HS-5 (cell line): Measurements from ENCODE around the gene PLXNA1.

ENCODE experiments used
- DNase-seq: peaks from one replicate; pipeline ENCODE4 v3.0.0-alpha.2; 2012; ENCODE audit warnings: low read depth

PLXNA1 gene

GRCh38 chr3:126967386-126967785, 15.5 kb upstream of the PLXNA1 start:
- DNase-seq = no peak

GRCh38 chr3:126968391-126969390, 14.2 kb upstream of the PLXNA1 start:
- no peak for DNase-seq

- no peak for DNase-seq
These were observed 13.3 kb upstream of the PLXNA1 start for GRCh38 chr3:126969586-126969985.

GRCh38 chr3:126970101-126970500, 12.8 kb upstream of the PLXNA1 start:
- no peak for DNase-seq

GRCh38 chr3:126970921-126971320, 12.0 kb upstream of the PLXNA1 start:
- DNase-seq = no peak

- no peak for DNase-seq
These were observed 11.0 kb upstream of the PLXNA1 start for GRCh38 chr3:126971891-126972351.

- DNase-seq = no peak
These were observed 10.0 kb upstream of the PLXNA1 start for GRCh38 chr3:126972866-126973265.

- DNase-seq = no peak
These were observed 9.1 kb upstream of the PLXNA1 start for GRCh38 chr3:126973814-126974213.

GRCh38 chr3:126974756-126975155, 8.2 kb upstream of the PLXNA1 start:
- DNase-seq = no peak

GRCh38 chr3:126976906-126977305, 6.0 kb upstream of the PLXNA1 start:
- DNase-seq = no peak

GRCh38 chr3:126977821-126978220, 5.1 kb upstream of the PLXNA1 start:
- no peak for DNase-seq

GRCh38 chr3:126978291-126978690, 4.6 kb upstream of the PLXNA1 start:
- DNase-seq = no peak

- no peak for DNase-seq
These were observed 3.8 kb upstream of the PLXNA1 start for GRCh38 chr3:126979046-126979628.

GRCh38 chr3:126980266-126980811, 2.6 kb upstream of the PLXNA1 start:
- no peak for DNase-seq

GRCh38 chr3:126982126-126982470, 817 bp upstream of the PLXNA1 start:
- DNase-seq = no peak

GRCh38 chr3:126983276-126983652, 349 bp downstream of the PLXNA1 start:
- no peak for DNase-seq

- DNase-seq = no peak
These were observed 907 bp downstream of the PLXNA1 start for GRCh38 chr3:126983653-126984390.

GRCh38 chr3:126984391-126985131, 1.6 kb downstream of the PLXNA1 start:
- no peak for DNase-seq

GRCh38 chr3:126985132-126985985, 2.4 kb downstream of the PLXNA1 start:
- no peak for DNase-seq

GRCh38 chr3:126986001-126986400, 3.1 kb downstream of the PLXNA1 start:
- no peak for DNase-seq

GRCh38 chr3:126987129-126987528, 4.2 kb downstream of the PLXNA1 start:
- no peak for DNase-seq
